ENCODE data around the gene AFF2.

The AFF2 gene

GRCh38 chrX:148768296-148768695, 267.9 kb downstream of the AFF2 start:
- DNase-seq = no peak

DNA sequence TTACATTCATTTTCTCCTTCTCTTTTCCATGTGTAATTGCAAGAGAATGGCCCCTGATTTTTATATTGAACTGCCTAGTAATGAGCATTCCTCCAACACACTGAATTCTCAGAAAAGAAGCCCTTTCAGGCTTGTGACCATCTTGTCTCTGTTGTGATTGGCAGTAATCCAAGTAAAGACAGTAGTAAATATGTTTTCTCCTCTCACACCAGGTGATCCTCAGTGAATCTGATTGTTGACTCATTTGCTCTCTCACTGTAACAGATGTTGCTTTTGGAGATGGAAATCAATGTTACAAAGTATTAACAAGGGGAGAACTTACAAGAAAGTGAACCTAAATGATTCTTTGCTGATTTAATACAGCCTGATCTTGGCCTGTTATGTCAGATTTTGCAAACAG, 271.0 kb downstream of the AFF2 start:
- no peak for DNase-seq

DNA sequence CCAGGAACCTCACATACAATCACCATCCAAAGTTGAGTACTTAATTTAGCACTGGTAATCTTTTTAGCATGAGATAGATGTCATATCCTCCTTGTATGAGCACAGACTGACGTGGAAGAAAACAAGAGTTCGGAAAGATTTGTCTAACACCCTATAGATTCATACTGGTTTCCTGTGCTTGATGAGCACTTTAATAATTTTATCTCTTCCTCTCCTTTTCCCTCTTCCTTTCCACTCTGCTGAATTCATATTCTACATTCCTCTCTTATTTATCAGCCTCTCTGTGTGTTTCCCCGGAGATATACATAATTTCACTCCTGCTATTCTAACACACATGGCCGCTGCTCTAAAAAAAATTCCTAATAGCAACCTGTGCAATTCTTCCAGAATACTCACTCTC, 273.9 kb downstream of the AFF2 start:
- DNase-seq = no peak

DNA sequence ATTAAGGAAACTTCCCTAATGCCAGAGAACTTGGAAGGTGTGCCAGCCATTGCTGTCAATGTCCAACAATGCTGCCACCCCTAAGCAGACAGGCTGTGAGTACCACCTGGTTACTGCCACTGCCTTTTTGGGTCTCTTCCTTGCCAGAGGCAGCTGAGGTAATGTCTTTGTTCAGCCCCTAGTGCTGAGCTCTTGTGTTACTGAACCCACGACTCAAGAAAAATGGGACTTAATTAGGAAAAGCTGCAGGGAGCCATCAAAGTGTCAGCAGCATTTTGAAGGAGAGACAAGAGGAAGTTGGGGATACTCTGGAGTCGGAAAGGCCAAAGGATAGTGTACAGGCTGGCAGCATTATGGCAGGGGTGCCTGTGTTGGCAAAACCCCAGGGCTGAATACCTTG, 283.7 kb downstream of the AFF2 start:
- DNase-seq = no peak

DNA sequence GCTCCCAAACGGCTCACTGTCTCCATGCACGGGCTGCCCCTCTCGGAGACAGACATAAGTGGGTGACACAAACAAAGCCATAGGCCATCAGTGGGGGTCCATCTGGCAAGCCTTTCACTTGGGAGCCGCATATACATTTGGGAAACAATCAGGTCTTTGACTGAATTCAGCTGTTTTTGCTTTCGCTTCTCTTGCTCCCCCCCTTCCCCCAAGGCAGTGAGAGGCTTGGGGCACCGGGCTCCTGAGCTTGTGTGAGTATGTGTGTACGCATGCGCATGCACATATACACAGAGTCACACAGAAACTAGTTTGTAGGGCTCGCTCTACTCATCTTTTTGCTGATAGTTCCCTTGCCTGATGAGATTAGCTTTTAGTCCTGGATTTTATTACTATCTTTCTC, 284.4 kb downstream of the AFF2 start:
- no peak for DNase-seq

DNA sequence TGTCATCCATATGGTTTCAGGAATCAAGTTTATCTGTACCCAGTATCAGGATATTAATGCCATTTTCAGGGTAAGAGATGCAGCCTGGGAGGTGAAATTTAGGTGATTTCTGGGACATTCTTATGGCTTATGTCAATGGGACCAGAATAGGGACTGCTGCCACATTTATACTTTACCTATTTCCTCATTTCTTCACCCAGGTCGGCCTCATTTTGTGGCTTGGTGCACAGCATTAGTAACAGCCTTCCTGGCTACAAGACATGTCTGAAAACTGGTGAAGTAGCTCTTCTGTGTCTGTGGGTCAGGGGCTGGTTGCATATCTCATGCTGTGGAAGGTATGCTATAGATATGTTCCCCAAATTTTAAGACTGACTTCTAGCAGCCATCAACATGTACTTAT, 284.8 kb downstream of the AFF2 start:
- DNase-seq = no peak

DNA sequence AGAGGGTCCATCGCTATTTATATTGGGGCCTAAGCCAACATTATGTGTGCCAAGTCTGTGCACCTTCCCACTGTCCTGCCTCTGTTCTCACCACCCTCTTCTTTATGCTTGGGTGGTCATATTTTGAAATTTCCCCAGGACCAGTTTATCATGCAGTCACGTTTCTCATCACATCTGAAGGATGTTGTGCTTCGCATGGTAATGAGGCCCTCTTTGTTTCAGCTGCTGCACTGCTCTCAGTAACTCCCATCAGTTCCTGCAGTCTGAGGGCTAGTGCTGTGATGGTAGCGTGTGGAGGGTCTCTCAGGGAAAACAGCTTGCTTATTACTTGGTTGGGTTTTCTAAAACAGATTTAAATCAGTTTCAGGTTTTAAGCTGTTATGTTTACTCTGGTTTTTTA, 288.0 kb downstream of the AFF2 start:
- DNase-seq = no peak

GRCh38 chrX:148794350-148794749, 293.9 kb downstream of the AFF2 start:
- DNase-seq = no peak

DNA sequence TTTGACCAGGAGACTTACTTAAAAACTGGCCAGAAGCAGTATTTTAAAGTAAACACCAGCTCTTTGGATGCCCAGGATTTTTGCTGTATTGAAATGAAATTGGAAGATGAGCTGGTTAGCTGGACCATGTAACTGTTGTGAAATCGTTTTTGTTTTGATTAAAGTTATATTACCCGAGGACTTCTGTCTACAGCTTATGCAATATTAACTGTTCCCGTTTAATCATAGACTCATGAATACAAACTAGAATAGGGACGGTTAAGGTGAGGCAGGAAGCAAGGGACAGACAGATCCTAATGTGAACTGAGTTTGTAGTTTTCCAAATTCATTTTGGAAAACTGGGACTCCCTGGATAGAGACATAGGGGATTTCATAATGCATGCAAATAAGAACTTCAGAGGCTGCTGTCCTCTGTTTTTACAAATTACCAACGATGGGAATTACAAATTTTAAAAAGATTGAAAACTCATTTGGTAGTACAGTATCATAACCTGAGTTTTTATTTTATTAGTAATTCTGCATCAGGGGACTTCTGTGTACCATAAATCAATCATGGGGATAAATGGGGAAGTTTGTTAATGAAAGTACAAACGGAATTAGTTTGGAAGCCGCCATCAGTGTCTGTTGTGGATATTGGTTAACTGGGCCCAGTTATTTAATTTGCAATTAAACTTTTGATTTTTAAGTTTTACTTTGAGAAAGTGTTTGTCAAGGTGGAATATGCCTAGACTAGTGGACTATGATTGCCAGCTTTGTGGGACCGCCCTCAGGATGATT, 304.4 kb downstream of the AFF2 start:
- DNase-seq = no peak

- DNase-seq = no peak
These were observed 305.9 kb downstream of the AFF2 start for GRCh38 chrX:148806145-148806870.

- no peak for DNase-seq
These were observed 308.4 kb downstream of the AFF2 start for GRCh38 chrX:148808833-148809232.

- no peak for DNase-seq
These were observed 310.8 kb downstream of the AFF2 start for GRCh38 chrX:148811236-148811635.

GRCh38 chrX:148813422-148813821, 313.0 kb downstream of the AFF2 start:
- no peak for DNase-seq

GRCh38 chrX:148813967-148814366, 313.6 kb downstream of the AFF2 start:
- no peak for DNase-seq

DNA sequence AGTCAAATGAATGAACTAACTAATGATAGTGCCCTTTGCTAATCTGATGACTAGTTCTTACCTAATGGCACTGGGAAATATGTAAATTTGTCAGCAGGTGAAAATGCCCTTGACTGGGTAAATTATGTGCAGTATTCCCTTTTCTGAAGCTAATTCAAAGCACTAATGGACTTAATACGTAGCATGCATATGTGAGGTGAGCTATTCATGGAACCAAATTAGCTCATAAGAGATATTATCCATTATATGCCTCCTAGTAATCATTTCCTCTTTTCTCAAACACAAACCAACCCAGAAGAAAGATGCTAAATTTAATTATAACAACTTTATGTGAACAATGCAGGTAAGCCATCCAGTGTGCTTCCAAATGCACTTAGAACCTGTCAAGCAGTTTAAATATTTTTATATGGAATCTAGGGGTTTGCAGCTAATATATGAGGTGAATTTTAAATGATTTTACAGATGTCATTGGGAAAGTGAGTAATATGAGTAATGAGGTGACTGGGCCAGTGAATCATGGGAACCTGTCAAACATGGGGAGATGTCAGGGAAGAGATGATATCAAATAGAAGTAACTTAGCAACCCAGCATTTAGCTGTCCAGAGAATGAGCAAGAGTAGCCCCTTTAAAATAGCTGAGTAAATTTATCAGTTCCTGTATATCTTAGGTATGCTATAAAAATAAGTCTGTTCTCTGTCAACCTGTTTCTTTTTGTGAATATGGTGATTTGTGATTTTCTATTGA, 315.0 kb downstream of the AFF2 start:
- no peak for DNase-seq

DNA sequence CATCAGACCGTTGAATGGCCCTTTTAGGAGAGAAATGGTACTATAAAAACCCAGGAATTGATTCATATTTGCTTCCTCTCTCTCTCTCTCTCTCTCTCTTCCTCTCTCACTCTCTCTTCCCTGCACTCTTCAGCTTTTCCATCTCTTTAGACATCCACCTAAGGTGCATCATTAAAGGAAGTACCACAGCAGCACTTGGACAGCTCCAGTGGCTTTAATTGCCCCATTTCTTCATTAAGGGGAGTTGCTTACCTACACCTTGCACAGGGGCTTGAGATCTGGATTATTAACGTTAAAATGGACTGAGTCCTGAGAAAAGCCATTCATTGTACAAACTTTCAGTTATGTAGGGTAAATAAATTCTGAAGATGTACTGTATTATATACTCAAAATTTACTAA, 323.6 kb downstream of the AFF2 start:
- DNase-seq = no peak

DNA sequence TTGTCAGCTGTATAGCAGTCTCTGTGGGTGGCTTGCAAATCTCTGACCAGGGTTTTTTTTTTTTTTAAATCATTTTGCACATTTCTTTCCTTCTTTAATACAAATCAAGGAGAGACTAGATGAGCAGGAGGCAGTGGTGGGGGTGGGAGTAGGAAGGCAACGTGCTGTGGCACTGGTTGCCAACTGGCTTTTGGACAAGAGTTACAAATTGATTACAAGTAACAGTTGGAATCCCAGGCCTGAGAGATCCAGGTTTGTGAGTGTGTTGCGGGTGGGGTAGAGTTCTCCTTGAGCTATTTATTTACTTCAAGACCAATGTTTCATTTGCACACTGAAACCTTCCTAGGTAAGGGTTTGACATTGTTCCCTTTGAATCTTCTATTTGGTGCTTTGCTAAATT, 325.3 kb downstream of the AFF2 start:
- no peak for DNase-seq

DNA sequence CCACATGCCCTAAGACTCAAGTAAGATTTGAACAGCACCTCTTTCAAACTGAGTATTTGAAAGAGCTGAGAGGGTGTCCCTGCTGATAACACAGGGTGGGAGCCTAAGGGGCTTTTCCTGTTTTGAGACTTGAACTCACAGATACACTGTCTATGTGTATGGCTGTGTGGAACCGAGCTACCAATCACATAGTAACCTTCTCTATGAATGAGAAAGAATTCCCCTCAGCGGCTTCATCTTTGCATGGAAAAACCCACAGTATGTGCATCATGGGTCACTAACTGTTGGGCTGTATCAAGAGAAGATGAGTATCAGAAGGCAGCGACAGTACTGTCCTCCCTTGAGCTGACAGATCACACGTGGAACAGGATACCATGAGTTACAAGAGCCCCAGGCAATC, 336.3 kb downstream of the AFF2 start:
- DNase-seq = no peak

DNA sequence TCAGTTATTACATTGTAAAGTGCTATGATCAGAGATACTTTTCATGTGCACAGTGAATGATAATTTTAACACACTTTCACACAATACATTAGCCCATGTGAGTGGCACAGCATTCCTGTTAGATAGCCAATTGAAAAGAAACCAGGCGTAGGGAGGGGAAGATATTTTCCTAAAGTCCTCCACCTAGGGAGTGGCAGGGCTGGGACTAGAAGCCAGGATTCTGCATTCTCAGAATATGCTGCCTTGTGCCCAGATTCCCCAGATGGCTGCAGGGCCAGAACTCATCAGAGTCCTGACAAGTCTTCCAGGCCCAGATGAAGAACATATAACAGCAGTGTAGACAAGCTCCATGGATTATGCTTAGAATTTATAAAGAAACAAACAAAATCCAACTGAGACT, 350.2 kb downstream of the AFF2 start:
- DNase-seq = no peak

DNA sequence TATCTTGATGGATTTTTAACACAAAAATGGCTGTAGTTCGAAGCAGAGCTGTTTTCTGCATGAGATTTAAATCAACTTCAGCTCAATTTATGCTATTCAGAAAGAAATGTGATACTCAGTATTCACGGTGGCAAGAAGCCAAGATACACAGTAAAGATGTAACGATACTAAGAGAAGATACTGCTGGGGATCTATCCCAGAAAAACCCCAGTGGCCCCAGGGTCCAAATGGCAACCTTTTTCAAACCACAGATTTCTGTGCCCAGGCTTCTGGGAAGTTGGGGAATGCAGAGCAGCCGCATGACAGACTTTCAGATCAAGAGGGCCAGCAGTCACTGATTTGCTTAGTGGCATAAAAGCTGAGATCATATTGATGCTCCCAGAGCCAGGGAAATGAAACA, 353.9 kb downstream of the AFF2 start:
- peak; percentile 42 for DNase-seq

- DNase-seq = no peak
These were observed 356.1 kb downstream of the AFF2 start for GRCh38 chrX:148856505-148856904.

DNA sequence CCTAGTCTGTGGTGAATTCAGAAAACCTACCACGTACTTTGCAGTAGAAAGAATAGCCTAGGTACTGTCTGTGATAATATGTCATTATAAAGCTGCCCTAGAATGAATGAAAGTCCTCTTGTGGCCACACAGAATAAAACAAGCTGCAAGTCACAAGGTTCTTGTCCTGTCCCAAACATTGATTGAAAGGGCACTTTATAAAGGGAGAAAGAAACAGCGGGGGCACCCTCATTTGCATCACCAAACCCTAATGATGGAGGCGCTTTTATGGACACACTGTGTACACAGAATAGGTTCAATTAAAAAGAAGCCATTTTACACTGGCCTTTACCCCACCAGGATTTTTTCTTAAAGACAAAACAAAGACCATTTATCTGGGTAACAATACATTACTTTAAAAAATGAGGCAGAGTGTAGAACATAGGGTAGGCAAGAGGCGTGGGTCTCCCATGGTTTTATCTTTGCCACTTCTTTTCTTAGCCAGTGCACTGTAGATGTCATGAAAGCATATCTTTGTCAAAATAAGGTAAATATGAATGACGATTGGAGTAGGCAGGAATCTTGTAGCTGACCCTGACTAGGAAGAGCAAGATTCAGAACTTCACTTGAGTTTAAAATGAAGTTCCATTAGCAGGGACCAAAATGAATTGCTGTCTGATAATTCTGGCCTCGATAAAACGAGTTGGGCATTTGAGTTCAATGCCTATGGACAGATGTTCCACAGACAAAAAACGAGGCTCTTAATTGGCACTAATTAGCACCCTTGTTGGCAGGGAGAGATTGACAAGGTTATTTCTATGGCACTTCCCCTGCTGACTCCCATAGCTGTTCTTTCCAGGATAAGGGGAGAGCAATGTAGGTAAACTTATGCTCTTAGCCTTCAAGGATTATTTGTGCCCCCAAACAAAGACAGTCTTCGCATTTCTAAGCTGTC, 365.1 kb downstream of the AFF2 start:
- no peak for DNase-seq

GRCh38 chrX:148867596-148867995, 367.2 kb downstream of the AFF2 start:
- no peak for DNase-seq

Data from left hindlimb (tissue), 1 donor.